Activated CD4-positive, CD25-positive, alpha-beta regulatory T cell treated with anti-CD3 and anti-CD28 coated beads, Interleukin-2, amount 50 U/mL, for 16 hours (primary cell): ENCODE data around the gene NPTX2.
"Not testable (repeated sequence)": the region's sequence is repeated elsewhere in the genome, so short reads cannot be mapped to it uniquely, and the experiment has no call there.

Experiments
- DNase-seq: peaks from one replicate; pipeline ENCODE4 v3.0.0-alpha.2; 2020; ENCODE audit warnings: low read depth, low spot score

Gene NPTX2, protein sequence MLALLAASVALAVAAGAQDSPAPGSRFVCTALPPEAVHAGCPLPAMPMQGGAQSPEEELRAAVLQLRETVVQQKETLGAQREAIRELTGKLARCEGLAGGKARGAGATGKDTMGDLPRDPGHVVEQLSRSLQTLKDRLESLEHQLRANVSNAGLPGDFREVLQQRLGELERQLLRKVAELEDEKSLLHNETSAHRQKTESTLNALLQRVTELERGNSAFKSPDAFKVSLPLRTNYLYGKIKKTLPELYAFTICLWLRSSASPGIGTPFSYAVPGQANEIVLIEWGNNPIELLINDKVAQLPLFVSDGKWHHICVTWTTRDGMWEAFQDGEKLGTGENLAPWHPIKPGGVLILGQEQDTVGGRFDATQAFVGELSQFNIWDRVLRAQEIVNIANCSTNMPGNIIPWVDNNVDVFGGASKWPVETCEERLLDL

DNA sequence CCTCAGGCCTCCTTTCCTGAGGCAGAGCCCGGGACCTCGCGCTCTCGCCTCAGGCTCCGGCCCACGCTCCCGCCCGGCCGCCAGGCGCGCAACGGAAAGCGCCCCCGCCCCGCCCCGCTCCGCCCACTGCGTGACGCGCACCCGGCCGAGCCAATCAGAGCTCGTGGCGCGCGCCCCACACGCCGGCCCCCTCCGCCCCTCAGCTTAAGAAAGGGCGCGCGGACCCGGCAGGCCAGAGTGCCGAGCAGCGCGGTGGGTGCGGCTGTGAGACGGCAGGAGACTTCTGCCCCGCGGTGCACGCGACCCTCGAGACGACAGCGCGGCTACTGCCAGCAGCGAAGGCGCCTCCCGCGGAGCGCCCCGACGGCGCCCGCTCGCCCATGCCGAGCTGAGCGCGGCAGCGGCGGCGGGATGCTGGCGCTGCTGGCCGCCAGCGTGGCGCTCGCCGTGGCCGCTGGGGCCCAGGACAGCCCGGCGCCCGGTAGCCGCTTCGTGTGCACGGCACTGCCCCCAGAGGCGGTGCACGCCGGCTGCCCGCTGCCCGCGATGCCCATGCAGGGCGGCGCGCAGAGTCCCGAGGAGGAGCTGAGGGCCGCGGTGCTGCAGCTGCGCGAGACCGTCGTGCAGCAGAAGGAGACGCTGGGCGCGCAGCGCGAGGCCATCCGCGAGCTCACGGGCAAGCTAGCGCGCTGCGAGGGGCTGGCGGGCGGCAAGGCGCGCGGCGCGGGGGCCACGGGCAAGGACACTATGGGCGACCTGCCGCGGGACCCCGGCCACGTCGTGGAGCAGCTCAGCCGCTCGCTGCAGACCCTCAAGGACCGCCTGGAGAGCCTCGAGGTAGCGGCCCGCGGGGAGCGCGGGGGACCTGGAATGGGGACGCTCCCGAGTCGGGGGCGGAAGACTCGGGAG lies at the start of gene NPTX2:
Gene NPTX2 (plus strand): TSS at position 235 of the 909 bp plus-strand sequence. CDS start 177 bp downstream, at position 412.
- no peak for DNase-seq

GRCh38 chr7:98567991-98568390 lies 49.1 kb upstream of the NPTX2 start:
- no peak for DNase-seq

- no peak for DNase-seq
Observed at GRCh38 chr7:98568891-98569290, 48.2 kb upstream of the NPTX2 start.

DNA sequence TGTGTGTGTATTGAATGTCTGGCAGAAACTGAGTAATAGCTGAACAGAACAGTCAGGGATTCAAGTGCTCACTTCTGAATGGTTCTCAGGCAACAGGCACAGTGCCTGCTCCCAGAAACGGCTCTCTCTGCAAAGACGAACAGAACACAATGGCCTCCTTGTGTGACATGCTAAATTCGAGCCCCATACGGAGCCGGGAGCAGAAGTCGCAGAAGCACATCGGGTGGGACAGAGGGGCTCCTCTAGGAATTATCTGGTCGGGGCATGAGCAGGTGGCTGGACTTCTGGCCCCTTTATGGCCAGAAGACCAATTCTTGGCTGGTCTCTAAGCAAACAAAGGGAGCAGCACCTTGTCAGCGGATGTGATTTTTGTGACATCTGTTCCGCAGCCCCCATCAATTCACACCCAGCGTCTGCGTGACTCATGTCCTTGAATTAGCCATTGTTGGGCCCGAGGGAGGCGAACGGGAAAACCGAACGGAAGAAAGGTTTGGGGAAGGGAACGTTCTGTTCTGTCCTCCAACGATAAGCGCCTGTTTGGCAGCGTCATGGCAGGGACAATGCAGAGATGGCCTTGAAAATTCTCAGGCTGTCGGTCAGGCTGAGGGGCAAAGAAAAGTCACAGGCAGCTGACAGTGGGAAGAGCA lies 47.3 kb upstream of the NPTX2 start:
- no peak for DNase-seq

DNA sequence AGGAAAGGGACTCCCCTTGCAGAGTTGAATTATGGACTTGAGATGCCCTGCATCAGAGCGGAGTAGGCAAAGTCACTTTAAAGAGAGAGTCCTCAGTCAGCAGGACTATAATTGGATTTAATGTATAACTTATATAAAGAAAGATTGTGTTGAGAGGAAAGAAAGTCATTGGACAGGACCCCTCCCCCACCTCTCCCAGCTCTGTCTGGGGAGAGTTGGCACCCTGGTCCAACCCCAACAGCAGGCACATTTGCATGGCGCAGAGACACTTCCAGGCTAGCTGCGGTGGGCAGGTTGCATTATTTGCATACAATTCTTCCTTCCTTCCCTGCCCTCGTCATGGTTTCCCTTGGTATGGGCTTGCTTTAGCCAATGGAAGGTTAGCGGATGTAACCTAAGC lies 46.1 kb upstream of the NPTX2 start:
- DNase-seq: no peak

DNA sequence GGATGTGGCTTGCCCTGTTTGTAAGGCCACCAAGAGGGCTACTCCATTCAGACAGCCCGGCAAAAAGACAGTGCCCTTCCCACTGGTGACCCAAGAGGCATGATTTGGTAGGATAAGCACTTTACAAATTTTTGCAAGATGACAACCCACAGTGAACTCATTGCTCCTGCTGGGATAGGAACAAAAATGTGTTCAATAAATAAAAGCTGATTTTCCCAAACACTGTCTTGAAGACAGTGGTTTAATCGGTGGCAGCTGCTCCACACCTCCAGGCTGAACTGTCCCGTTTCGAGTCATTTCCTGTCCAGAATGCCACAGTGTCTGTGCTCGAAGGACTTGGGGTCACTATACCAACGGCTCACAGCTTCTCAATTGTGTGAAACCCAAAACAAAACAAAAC lies 45.1 kb upstream of the NPTX2 start:
- DNase-seq: no peak

- DNase-seq: not testable (repeated sequence)
Observed at GRCh38 chr7:98572716-98573115, 44.4 kb upstream of the NPTX2 start.

DNA sequence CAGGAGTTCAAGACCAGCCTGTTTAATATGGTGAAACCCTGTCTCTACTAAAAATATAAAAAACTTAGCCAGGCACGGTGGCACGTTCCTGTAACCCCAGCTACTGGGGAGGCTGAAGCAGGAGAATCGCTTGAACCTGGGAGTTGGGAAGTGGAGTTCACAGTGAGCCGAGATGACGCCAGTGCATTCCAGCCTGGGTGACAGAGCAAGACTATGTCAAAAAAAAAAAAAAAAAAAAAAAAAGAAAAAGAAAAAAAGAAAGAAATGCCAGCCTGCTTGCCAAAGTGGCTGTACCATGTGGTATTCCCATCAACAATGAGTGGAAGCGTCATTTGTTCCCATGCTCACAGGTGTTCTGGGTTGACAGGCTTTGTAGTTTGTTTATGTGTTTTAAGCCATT lies 43.3 kb upstream of the NPTX2 start:
- no peak for DNase-seq

DNA sequence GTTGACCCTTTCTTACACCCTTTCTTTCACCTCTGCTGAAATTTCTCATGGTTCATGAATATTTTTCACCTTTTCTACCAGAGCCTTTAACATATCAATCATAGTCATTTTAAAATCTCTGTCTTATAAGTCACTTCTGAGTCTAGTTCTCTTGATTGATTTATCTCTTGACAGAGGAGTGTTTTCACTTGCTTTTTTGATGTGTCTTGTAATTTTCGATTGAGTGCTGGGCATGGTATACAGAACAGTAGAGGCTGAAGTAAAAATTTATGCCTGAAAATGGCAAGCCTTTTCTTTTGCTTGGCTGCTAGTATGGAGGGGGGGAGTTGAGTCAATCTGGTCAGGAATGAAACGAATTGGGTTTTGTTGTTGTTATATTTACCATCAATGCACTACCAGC lies 41.2 kb upstream of the NPTX2 start:
- no peak for DNase-seq

DNA sequence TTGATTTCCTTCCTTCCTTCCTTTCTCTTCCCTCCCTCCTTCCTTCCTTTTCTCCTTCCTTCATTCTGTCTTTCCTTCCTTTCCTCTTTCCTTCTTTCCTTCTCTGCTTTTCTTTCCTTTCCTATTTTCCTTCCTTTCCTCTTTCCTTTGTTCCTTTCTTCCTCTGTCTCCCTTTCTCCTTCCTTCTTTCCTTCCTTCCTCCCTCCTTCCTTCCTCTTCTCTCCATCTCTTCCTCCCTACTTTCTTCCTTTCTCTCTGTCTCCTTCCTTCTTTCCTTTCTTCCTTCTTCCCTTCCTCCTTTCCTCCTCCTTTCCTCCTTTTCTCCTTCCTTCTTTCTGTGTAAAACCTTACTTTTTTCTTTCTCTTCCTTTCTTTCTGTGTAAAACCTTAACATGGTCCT lies 32.3 kb upstream of the NPTX2 start:
- DNase-seq: no peak

- no peak for DNase-seq
Observed at GRCh38 chr7:98591926-98592325, 25.2 kb upstream of the NPTX2 start.

DNA sequence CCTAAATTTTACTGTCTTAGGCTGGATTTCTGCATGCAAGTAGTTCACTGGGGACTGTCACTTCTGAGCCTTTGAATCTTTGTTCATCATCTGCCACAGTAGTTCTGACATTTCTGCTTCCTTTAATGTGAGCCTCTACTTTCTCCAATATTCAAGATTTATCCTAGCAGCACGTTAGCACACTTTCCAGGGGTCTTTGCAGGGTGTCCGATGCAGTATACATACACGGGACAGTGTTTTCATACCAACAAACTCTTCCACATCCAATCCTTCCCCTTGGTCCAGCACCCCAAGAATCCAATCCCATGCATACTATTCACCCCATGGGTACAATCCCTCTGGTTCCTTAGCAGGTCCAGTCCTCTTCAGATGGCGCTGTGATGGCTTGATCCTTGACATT lies 22.7 kb upstream of the NPTX2 start:
- DNase-seq: no peak

DNA sequence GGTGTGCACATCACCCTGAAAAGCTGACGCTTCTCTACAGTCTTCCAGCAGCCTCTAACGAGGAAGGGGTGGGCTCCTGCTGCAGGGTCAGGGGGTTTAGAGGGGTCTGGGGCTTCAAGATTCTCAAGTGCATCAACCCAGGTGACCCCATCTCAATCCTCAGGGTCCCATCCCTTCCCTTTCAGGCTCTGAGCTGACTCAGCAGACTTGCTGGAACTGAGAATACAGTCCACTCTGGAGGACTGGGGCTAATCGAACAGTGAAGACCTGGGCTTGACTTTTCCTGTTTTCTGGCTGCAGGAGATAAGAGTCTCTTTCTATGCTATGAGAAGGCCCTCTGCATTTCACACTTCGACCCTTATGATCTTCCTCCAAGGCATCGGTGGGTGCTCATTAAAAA lies 22.3 kb upstream of the NPTX2 start:
- DNase-seq: no peak

DNA sequence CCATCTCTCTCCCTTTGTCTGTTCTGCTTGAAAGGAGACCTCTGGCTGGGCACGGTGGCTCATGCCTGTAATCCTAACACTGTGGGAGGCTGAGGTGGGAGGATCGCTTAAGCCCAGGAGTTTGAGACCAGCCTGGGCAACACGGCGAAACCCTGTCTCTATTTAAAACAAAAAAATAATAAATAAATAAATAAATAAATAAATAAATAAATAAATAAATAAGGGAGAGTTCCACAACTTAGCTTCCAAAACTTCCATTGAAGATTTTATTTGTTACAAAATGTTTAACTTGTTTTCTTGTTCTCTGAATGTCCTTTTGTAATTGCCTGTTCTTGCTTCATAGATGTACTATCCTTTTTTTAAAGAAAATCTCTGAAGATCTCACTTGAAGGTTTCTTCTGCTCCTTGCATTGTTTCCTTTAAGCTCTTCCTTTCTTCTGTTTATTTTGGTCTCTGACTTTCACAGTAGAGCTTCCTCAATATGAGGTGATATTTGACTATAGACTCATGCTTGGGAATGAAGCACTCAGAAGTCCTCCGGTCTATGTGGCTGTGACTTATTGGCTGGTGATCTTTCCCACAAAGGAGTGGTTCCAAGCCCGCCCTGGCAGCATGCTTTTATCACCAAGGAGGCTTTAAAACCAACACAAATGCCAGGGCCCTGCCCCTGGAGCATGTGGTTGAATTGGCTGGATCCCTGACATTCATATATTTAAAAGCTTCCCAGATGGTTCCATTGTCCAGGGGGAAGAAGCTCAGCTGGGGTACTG lies 18.1 kb upstream of the NPTX2 start:
- no peak for DNase-seq

DNA sequence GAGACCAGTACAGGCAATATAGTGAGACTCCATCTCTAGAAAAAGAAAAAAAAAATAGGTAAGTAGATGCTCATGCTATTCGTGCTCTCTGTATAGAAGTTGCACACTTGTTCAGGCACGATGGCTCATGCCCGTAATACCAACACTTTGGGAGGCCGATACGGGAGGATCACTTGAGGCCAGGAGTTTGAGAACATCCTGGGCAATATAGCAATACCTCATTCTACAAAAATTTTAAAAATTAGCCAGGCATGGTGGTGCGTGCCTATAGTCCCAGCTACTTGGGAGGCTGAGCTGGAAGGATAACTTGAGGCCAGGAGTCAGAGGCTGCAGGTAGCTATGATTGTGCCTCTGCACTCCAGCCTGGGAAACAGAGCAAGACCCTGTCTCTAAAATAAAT lies 17.2 kb upstream of the NPTX2 start:
- DNase-seq: no peak

GRCh38 chr7:98602755-98603398 lies 14.2 kb upstream of the NPTX2 start:
- no peak for DNase-seq

GRCh38 chr7:98603399-98603788 lies 13.7 kb upstream of the NPTX2 start:
- DNase-seq: no peak

DNA sequence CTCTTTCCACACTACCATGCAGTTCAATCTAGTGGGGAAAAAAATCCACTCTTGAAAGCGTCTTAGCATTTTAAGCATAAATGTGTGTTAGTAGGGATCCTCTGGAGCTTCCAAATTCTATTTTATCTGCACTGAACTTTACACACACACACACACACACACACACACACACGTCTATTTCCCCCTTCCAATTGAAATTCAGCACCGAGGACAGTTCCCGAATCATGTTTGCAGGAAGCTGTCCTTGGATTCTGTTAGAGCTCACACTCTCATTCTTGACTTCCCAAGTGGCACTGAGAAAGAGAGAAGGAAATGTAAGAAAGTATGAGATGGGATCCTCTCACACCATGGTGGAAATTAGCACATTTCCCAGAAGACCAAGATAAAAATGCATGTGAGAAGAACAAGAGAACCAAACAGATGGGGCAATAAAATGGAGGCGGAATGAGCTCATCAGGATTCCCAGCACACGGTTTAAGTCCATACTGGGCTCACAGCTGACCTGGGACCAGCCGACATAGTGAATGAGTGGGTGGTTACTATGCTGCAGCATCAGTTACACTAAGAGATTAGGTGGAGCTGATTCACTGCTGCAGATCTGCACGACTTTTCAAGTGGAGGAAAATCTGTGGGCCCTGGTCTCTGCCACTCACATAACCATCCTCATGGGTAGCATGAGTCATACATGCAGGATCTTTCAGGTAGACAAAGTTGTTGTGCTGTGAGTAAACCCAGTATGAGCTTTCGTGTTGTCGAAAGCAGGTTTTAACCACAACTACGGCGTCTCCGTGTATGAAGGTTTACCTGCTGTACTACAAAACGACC lies 3.3 kb upstream of the NPTX2 start:
- DNase-seq: no peak

DNA sequence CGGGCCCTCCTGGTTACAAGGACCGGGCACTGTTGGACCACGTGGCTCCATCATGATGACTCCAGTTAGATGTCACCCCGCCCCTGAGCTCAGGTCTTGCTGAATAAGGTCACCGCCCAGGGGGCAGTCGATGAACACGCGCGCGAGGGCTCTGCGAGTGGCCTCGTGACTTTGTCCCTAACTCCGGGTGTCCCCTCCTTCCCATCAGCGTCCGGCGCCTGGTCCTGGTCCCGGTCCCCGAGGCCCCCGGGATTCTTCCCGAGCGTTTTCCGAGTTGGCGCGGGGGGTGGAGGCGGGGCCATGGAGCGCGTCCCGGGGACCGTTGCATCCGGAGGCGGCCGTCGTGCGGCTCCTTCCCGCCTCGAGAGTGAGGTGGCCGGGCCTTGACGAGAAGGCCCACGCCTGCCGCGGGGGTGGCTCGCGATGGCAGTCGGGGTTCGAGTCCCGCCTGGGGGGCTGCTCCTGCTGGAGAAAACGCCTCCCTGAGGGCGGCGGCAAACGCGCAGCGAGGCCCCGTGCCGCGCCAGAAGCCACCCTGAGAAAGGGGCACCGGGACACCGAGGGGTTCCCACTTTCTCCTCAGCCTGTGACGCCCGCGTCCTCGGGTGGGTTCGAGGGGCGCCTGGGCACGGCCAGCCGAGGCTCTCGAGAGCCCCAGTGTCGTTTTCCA lies 569 bp upstream of the NPTX2 start:
- DNase-seq: no peak
